Neuron (in vitro differentiated cells): Measurements from ENCODE around the gene STOX1.
"Not testable (repeated sequence)": the region's sequence is repeated elsewhere in the genome, so short reads cannot be mapped to it uniquely, and the experiment has no call there.

Experiments used
- H2AFZ ChIP-seq: one replicate; pipeline ENCODE4 v1.6.1; 2013; ENCODE audit warnings: low read depth, mild to moderate bottlenecking, inconsistent platforms, low read length, moderate library complexity
- H3K27me3 ChIP-seq: one replicate; pipeline ENCODE4 v1.6.1; 2013; ENCODE audit warnings: low read length; ENCODE audit not compliant: insufficient read depth
- H3K36me3 ChIP-seq: one replicate; pipeline ENCODE4 v1.6.1; 2013; ENCODE audit warnings: low read length; ENCODE audit not compliant: insufficient read depth
- H3K4me1 ChIP-seq: one replicate; pipeline ENCODE4 v1.6.1; 2013; ENCODE audit warnings: low read length; ENCODE audit not compliant: insufficient read depth
- H3K4me3 ChIP-seq: 2 replicates; pipeline ENCODE4 v1.5.1; 2013; ENCODE audit warnings: mild to moderate bottlenecking, low read length, moderate library complexity
- H3K9me3 ChIP-seq: one replicate; pipeline ENCODE4 v1.6.1; 2013; ENCODE audit warnings: low read length

STOX1 gene

DNA sequence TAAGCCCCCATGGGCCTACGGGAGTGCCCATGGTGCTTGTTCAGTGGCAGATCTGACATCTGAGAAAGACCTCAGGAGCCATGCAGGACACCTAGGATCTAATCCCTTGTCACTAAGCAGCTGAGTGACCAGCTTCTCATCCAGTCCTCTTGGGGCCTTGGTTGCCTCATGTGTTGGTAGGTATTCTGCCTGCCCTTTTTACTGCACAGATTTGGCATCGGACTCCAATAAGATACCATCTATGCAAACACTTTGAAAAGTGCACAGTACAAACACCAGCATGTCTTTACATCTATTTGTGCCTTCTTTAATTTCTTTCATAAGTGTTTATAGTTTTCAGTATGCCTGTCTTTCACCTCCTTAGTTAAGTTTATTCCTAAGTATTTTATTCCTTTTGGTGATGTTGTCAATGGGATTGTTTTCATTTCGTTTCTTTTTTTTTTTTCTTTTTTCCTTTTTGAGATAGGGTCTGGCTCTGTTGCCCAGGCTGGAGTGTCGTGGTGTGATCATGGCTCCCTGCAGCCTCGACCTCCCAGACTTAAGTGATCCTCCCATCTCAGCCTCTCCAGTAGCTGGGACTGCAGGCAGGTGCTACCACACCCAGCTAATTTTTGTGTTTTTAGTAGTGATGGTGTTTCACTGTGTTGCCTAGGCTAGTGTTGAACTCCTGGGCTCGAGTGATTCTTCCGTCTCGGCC, 10.4 kb downstream of the STOX1 start:
- Histone ChIP-seq H3K9me3 (no peaks in the 10 kb centered on the region), H3K4me3 (no peak overlapping the region), H2AFZ (no peak overlapping the region)

DNA sequence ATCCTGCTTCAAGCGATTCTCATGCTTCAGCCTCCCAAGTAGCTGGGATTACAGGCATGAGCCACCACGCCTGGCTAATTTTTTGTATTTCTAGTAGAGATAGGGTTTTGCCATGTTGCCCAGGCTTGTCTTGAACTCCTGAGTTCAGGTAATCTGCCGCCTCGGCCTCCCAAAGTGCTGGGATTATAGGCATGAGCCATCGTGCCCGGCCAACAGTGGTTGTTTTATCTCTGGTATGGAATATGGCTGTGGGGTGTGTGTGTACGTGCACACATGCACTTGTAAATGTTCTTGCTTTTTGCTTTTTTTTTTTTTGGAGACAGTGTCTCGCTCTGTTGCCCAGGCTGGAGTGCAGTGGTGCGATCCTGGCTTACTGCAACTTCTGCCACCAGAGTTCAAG, 13.3 kb downstream of the STOX1 start:
- H3K27me3 ChIP-seq, H3K36me3 ChIP-seq, H2AFZ ChIP-seq, H3K9me3 ChIP-seq, H3K4me1 ChIP-seq, H3K4me3 ChIP-seq: not testable (repeated sequence)

More for the DNA sequence above, 10.4 kb downstream of the STOX1 start:
- no peaks in the 10 kb centered on the region for H3K4me1 ChIP-seq
- H3K27me3 ChIP-seq, result no peaks in the 10 kb centered on the region
- no peaks in the 10 kb centered on the region for H3K36me3 ChIP-seq

DNA sequence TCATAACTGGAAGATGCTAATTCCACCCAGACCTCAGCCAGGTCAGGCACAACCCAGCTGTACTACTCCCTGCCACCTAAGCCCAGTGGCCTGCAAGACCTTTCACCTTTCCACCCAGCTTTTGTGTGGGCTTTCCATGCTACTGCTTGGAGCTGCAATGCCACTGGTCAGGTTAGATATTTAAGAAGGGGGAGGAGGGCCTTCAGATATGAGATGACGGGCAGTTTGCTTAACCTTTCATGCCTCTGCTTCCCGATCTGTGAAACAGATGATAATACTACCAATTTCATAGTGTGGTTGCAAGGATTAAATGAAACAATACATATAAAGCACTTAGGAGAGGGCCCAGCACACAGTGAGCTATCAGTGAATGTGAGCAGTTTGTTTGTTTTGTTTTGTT, 20.9 kb downstream of the STOX1 start:
- H3K4me3 ChIP-seq, result no peak overlapping the region
- no peaks in the 10 kb centered on the region for H3K4me1 ChIP-seq
- no peaks in the 10 kb centered on the region for H3K36me3 ChIP-seq
- H3K27me3 ChIP-seq, result no peaks in the 10 kb centered on the region
- H3K9me3 ChIP-seq, result no peaks in the 10 kb centered on the region
- no peak overlapping the region for H2AFZ ChIP-seq

- Histone ChIP-seq H3K27me3 (no peaks in the 10 kb centered on the region), H2AFZ (no peak overlapping the region), H3K4me3 (no peak overlapping the region), H3K9me3 (no peaks in the 10 kb centered on the region), H3K4me1 (no peaks in the 10 kb centered on the region), H3K36me3 (no peaks in the 10 kb centered on the region)
Measured at GRCh38 chr10:68848806-68849205, 21.5 kb downstream of the STOX1 start.

- no peaks in the 10 kb centered on the region for H3K4me1 ChIP-seq
Measured at GRCh38 chr10:68856352-68856751, 29.0 kb downstream of the STOX1 start.

GRCh38 chr10:68857005-68857404, 29.7 kb downstream of the STOX1 start:
- Histone ChIP-seq H3K36me3 (no peaks in the 10 kb centered on the region), H3K27me3 (no peaks in the 10 kb centered on the region), H3K9me3 (peaks cover 6% of the 10 kb centered on the region)

More at GRCh38 chr10:68856352-68856751, 29.0 kb downstream of the STOX1 start:
- Histone ChIP-seq H2AFZ (no peak overlapping the region), H3K36me3 (no peaks in the 10 kb centered on the region), H3K27me3 (no peaks in the 10 kb centered on the region), H3K9me3 (peaks cover 5% of the 10 kb centered on the region), H3K4me3 (no peak overlapping the region)

DNA sequence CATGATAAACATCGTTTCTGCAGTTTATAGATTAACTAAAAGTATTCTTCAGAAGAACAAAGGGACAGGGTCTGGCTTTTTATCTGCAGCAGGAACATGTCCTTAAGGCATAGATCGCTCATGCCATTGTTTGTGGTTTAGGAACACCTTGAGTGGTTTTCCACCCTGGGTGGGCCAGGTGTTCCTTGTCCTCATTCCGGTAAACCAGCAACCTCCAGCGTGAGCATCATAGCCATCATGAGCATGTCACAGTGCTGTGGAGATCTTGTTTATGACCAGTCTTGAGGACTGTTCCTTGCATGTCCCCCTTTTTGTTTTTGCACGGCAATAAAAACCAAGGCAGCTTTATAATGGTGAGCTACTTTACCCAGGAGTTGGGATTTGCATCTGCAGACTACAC, 33.9 kb downstream of the STOX1 start:
- Histone ChIP-seq H3K36me3 (no peaks in the 10 kb centered on the region), H2AFZ (no peak overlapping the region), H3K4me1 (no peaks in the 10 kb centered on the region), H3K4me3 (no peak overlapping the region), H3K9me3 (peaks cover 6% of the 10 kb centered on the region), H3K27me3 (no peaks in the 10 kb centered on the region)

More at GRCh38 chr10:68857005-68857404, 29.7 kb downstream of the STOX1 start:
- no peaks in the 10 kb centered on the region for H3K4me1 ChIP-seq
- no peak overlapping the region for H3K4me3 ChIP-seq
- H2AFZ ChIP-seq, result no peak overlapping the region

DNA sequence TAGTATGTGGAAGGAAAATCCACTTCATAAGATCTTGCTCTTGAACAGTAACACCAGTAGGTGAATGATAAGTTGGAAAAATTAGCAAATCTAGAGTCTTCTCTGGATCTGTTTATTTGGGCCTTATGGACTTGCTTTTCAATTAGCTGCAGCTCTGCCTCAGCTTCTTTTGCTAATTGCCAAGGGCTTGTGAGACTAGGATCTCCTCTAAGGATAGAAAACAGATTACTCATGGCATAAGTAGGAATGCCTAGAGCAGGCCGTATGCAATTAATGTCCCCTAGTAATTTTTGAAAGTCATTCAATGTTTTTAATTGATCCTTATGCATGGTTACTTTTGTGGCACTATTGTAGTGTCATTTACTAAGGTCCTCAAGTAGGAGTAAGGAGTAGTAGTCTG, 37.3 kb downstream of the STOX1 start:
- peaks cover 6% of the 10 kb centered on the region for H3K9me3 ChIP-seq
- no peaks in the 10 kb centered on the region for H3K4me1 ChIP-seq
- no peak overlapping the region for H3K4me3 ChIP-seq
- H3K27me3 ChIP-seq, result no peaks in the 10 kb centered on the region
- no peak overlapping the region for H2AFZ ChIP-seq
- no peaks in the 10 kb centered on the region for H3K36me3 ChIP-seq

DNA sequence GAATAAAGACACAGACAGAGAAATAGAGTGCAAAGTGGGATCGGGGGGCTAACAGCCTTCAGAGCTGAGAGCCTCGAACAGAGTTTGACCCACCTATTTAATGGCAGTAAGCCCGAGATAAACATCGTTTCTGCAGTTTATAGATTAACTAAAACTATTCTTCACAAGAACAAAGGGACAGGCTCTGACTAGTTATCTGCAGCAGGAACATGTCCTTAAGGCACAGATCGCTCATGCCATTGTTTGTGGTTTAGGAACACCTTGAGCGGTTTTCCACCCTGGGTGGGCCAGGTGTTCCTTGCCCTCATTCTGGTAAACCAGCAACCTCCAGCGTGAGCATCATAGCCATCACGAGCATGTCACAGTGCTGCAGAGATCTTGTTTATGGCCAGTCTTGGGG, 40.8 kb downstream of the STOX1 start:
- H2AFZ ChIP-seq, H3K36me3 ChIP-seq, H3K27me3 ChIP-seq, H3K9me3 ChIP-seq, H3K4me3 ChIP-seq: not testable (repeated sequence)
- peaks cover 16% of the 10 kb centered on the region for H3K4me1 ChIP-seq

GRCh38 chr10:68869623-68870022, 42.3 kb downstream of the STOX1 start:
- H3K27me3 ChIP-seq, result no peaks in the 10 kb centered on the region
- no peaks in the 10 kb centered on the region for H3K36me3 ChIP-seq
- H3K9me3 ChIP-seq, result no peaks in the 10 kb centered on the region
- no peak overlapping the region for H2AFZ ChIP-seq
- H3K4me1 ChIP-seq, result peaks cover 16% of the 10 kb centered on the region
- no peak overlapping the region for H3K4me3 ChIP-seq

DNA sequence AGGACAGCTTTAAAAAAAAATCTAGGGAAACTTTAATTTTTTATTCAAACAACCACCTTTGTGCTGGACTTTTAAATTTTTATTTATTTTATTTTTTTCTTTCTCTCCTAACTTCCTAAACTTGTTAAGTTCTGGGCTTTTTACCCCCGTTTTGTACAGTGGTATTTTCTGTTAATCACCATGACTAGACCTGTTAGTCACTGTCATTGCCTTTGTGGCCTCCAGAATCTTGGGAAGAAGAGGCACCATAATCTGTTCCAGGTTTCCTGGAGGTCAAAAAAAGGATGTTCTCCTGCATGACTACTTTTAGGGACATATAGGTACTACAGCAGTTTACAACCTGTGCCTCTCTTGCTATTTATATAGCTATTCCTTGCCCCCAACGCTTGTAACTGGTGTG, 42.7 kb downstream of the STOX1 start:
- Histone ChIP-seq H3K27me3 (no peaks in the 10 kb centered on the region), H3K4me3 (no peak overlapping the region), H3K36me3 (no peaks in the 10 kb centered on the region), H3K9me3 (no peaks in the 10 kb centered on the region), H3K4me1 (peaks cover 16% of the 10 kb centered on the region), H2AFZ (no peak overlapping the region)

GRCh38 chr10:68870545-68871104, 43.3 kb downstream of the STOX1 start:
- H3K36me3 ChIP-seq, result no peaks in the 10 kb centered on the region
- no peak overlapping the region for H3K4me3 ChIP-seq
- no peaks in the 10 kb centered on the region for H3K9me3 ChIP-seq
- peak overlapping the region; percentile 76 for H2AFZ ChIP-seq
- peaks cover 16% of the 10 kb centered on the region for H3K4me1 ChIP-seq
- no peaks in the 10 kb centered on the region for H3K27me3 ChIP-seq

- Histone ChIP-seq H3K4me1 (peaks cover 16% of the 10 kb centered on the region), H3K27me3 (no peaks in the 10 kb centered on the region), H3K9me3 (no peaks in the 10 kb centered on the region), H3K4me3 (no peak overlapping the region), H3K36me3 (no peaks in the 10 kb centered on the region), H2AFZ (peak overlapping the region; percentile 76)
Measured at GRCh38 chr10:68871105-68871711, 43.9 kb downstream of the STOX1 start.
